ENCODE measurements around the gene TBX6. TPM values are rescaled to one million over a fixed set of nuclear protein-coding genes. Genes with fewer than 3 reads are reported as not detected.

TBX6 gene
- total and polyA plus RNA-seq, 2 of the 4 experiments (the other 2 are of a cell fraction): 0.10 TPM; not detected in 1

DNA sequence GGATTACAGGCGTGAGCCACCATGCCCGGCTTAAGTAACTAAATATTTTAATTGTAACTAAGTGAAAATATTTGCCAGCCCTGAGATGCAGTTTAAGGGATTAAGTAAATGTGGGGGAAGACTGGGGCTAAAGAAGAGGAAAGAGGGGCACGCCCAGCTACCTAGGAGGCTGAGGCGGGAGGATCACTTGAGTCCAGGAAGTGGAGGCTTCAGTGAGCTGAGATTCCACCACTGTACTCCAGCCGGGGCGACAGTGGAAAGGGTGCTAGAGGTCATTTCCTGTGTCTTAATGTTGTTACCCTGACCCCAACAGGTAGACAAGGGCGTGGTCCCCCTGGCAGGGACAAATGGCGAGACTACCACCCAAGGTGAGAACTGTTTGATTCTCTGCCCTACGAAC, 23.4 kb downstream of the TBX6 start:
- ATAC-seq (ENCODE audit: low read depth): no peak
- 0 out of 2 replicates have a peak overlapping the region, but pooled peaks have one; percentile 72 for H3K23ac ChIP-seq (ENCODE audit: low read depth, low read length)
- H2BK20ac ChIP-seq (ENCODE audit: low read depth, low read length): no peak overlapping the region
- dilution Hi-C loops (cut with HindIII; ENCODE audit: low sequenced_read_pairs, unreplicated experiment) (no loop called here), intact Hi-C loops (cut with micrococcal nuclease) (no loop called here), in situ Hi-C loops (cut with MboI; ENCODE audit: low sequenced_read_pairs) (no loop called here)
- peaks cover 22% of the 10 kb centered on the region for H3K9me1 ChIP-seq (ENCODE audit: insufficient read depth, low read length)
- peaks cover 65% of the 10 kb centered on the region for H4K20me1 ChIP-seq (ENCODE audit: insufficient read depth, low read length)
- peaks cover 61% of the 10 kb centered on the region for H3K36me3 ChIP-seq (ENCODE audit: control insufficient read depth, insufficient read depth, low read length)
- DNase-seq: no peak
- peak overlapping the region; percentile 1 for H2AFZ ChIP-seq (replicated peaks; ENCODE audit: low read length, poor library complexity)
- POLR2A ChIA-PET (ENCODE audit: unreplicated experiment): no interaction called here
- no TSS peak for BruUV-seq (replicated peaks)
- no peak overlapping the region for H2BK15ac ChIP-seq (ENCODE audit: low read depth, low read length)
- H2AK5ac ChIP-seq (ENCODE audit: low read depth, low read length): no peak overlapping the region
- no peaks in the 10 kb centered on the region for H3K9me3 ChIP-seq (ENCODE audit: control insufficient read depth, insufficient read depth, low read length)
- H3K4me1 ChIP-seq (ENCODE audit: control insufficient read depth, insufficient read depth, low read length): peaks cover 30% of the 10 kb centered on the region
- no peak overlapping the region for H2BK120ac ChIP-seq (ENCODE audit: low read depth, low read length)
- peak overlapping the region; percentile 31; the same call in 1 of the 2 replicates for H3K4me2 ChIP-seq (ENCODE audit: low read depth, low read length)
- H3K4me3 ChIP-seq (ENCODE audit: insufficient read depth, low read depth, low read length): no peak overlapping the region; the same call in 1 of the 2 replicates
- no peak for TF ChIP-seq RAD21 (IDR thresholded peaks at IDR 0.05; ENCODE audit: low read length)
- TF ChIP-seq CHD1 (IDR thresholded peaks at IDR 0.05; ENCODE audit: low read depth, low read length): no peak
- TF ChIP-seq RFX5 (IDR thresholded peaks at IDR 0.05; ENCODE audit: low read depth, low read length): no peak
- TF ChIP-seq MAZ (IDR thresholded peaks at IDR 0.05; ENCODE audit: borderline replicate concordance, low read depth, low read length): no peak
- TF ChIP-seq, protein P1, sequence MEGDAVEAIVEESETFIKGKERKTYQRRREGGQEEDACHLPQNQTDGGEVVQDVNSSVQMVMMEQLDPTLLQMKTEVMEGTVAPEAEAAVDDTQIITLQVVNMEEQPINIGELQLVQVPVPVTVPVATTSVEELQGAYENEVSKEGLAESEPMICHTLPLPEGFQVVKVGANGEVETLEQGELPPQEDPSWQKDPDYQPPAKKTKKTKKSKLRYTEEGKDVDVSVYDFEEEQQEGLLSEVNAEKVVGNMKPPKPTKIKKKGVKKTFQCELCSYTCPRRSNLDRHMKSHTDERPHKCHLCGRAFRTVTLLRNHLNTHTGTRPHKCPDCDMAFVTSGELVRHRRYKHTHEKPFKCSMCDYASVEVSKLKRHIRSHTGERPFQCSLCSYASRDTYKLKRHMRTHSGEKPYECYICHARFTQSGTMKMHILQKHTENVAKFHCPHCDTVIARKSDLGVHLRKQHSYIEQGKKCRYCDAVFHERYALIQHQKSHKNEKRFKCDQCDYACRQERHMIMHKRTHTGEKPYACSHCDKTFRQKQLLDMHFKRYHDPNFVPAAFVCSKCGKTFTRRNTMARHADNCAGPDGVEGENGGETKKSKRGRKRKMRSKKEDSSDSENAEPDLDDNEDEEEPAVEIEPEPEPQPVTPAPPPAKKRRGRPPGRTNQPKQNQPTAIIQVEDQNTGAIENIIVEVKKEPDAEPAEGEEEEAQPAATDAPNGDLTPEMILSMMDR (conservative IDR thresholded peaks at IDR 0.05; ENCODE audit: low read depth, low read length): no peak
- TF ChIP-seq SMC3 (IDR thresholded peaks at IDR 0.05; ENCODE audit: low read depth, low read length): no peak
- TF ChIP-seq MXI1 (IDR thresholded peaks at IDR 0.05; ENCODE audit: borderline replicate concordance, low read depth, low read length): no peak
- TF ChIP-seq RCOR1 (IDR thresholded peaks at IDR 0.05; ENCODE audit: insufficient replicate concordance, low read length): no peak
- no peak overlapping the region for H4K91ac ChIP-seq (ENCODE audit: insufficient read depth, low read depth, low read length)
- 83% methylated on average over 2 of the region's 9 CpGs; no CpG with 5 or more reads in 1 of the 2 experiments for WGBS, 2 experiments (ENCODE audit: extremely low coverage in 2 of 2, insufficient read length in 1 of 2)
- H4K5ac ChIP-seq (ENCODE audit: low read depth, low read length): no peak overlapping the region
- H3K9ac ChIP-seq (ENCODE audit: low read depth, low read length): peak overlapping the region; percentile 22; the same call in 1 of the 2 replicates
- no peak overlapping the region for H3K14ac ChIP-seq (replicated peaks; ENCODE audit: low read depth, low read length)
- H3K27ac ChIP-seq (ENCODE audit: insufficient read depth, low read length): 0 out of 2 replicates have a peak overlapping the region, but pooled peaks have one; percentile 3
- no peak overlapping the region for H3K18ac ChIP-seq (ENCODE audit: low read depth, low read length)
- peak overlapping the region; percentile 3 for H2AK9ac ChIP-seq (replicated peaks; ENCODE audit: low read depth, low read length, poor library complexity)
- peaks cover 28 to 64% of the 10 kb centered on the region in 2 experiments for H3K79me1 ChIP-seq (ENCODE audit: low read depth in 1 of 2, low read length in 2 of 2)
- no peak overlapping the region for H3K4ac ChIP-seq (ENCODE audit: low read depth, low read length)
- no peak overlapping the region for H3K56ac ChIP-seq (ENCODE audit: extremely low read depth, insufficient read depth, low read length)
- no peaks in the 10 kb centered on the region for H3K27me3 ChIP-seq (ENCODE audit: control insufficient read depth, insufficient read depth, low read length)
- H4K8ac ChIP-seq (ENCODE audit: low read depth in 2 of 2, low read length in 2 of 2): no peak overlapping the region
- CTCF ChIA-PET: no interaction called here
- H2BK5ac ChIP-seq (ENCODE audit: low read depth, low read length, poor library complexity, severe bottlenecking): no peak overlapping the region
